NCI-H1105 (cell line): ENCODE data around the gene CPEB3.
"Not testable (repeated sequence)": the region's sequence is repeated elsewhere in the genome, so short reads cannot be mapped to it uniquely, and the experiment has no call there.

Source experiments
- DNase-seq: peaks from one replicate; lab custom pipeline; 2025; lab: John Stamatoyannopoulos, UW

Gene CPEB3

GRCh38 chr10:92142512-92142911, 148.4 kb downstream of the CPEB3 start:
- no peak for DNase-seq

GRCh38 chr10:92141147-92141546, 149.7 kb downstream of the CPEB3 start:
- not testable (repeated sequence) for DNase-seq

GRCh38 chr10:92134049-92134448, 156.8 kb downstream of the CPEB3 start:
- DNase-seq, result not testable (repeated sequence)

DNA sequence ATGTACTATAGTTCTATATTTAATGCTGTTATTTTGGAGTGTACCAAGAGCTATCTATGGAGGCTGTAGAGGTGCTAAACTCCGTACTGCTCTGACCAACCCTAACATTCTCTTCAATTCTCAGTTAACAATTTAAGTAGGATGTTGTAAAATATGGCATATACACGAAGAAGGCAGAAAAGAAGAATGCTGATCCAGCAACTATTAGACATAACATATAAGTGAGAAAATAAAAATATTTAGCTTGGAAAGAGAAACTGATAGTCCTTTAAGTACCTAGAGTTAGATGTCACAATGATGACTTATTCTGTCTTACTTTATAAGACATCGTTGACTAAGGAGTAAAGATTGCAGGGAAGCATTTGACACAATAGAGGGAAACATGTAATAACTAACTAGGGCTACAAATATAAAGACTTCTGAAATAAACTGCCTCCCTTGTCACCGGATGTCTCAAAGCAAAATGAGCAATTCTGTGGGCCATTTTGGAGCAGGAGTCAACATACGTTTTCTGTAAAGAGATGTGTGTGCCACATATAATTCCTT, 159.5 kb downstream of the CPEB3 start:
- DNase-seq, result no peak

DNA sequence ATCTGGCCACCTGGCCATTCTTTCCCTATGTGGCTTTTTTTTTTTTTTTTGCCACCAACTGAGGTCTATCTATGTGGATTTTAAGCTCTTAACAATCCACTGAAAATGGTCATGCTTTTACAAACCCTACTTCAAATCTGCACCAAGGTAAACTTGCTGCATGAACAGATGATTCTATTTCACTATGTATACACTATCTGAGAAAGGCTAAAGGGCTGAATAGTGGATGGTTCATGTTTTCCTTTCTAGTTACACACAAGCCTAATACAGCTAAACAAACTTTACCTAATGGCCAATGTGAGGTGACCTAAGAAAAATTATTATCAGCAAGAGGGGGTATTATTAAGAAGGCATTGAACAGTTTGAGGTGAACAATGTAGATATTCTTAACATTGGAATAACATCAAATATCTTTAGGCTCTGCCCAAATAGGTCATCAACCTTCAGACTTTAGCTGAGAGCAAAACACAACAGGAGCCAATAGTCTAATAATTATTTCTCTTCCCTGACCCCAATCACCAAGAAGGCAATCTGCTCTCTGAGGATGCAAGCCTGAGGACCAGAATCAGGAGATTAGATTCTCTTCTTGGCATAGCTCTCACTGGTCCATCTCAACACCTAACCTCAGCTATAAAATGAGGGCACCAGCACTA, 160.1 kb downstream of the CPEB3 start:
- no peak for DNase-seq

GRCh38 chr10:92126100-92126650, 164.7 kb downstream of the CPEB3 start:
- no peak for DNase-seq

DNA sequence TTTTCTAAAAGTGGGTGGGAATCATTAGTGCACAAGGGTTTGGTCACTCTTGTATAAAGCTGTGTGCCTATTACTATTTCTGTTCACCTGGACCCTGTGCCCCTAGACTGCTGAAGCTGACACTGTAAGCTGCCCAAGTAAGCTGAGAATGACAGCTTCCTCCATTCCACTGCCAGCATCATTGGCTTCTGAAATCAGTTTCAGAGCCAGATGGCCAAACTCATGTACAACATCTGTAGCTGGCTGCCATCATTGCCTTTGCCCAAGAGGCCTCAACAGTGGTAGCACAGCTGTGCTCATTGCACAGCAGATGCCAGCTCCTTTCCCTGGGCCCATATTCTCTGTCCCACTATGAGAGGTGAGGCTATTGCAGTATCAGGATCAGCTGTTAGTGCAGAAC, 165.7 kb downstream of the CPEB3 start:
- DNase-seq, result no peak

- no peak for DNase-seq
Measured at GRCh38 chr10:92124616-92125143, 166.2 kb downstream of the CPEB3 start.

GRCh38 chr10:92124020-92124419, 166.9 kb downstream of the CPEB3 start:
- no peak for DNase-seq

DNA sequence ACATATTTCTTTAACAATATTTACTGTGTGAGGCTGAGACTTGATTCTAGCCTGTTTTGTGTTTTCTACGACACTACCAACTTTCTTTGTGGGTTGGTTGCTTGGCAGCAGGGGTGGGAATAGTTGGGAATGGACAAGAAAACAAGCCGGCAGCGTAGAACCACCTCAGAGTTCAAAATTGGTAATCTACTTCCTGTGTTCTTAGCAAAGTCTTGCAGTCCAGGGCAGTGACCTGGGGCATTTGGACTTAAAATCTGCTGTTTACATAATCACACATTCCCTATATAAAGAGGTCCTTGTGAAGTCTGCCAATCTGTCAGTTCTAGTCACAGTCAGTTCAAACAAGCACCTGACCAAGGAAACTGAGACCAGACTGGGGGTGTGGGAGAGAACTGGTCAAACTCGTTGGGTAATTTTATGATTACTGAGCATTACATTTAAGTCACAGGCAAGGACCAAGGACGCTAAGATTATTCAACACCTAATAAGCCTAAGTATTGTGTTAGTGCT, 167.9 kb downstream of the CPEB3 start:
- DNase-seq, result no peak

GRCh38 chr10:92121686-92122492, 169.0 kb downstream of the CPEB3 start:
- no peak for DNase-seq

GRCh38 chr10:92119340-92119739, 171.5 kb downstream of the CPEB3 start:
- no peak for DNase-seq

- DNase-seq, result not testable (repeated sequence)
Measured at GRCh38 chr10:92114917-92115316, 176.0 kb downstream of the CPEB3 start.

DNA sequence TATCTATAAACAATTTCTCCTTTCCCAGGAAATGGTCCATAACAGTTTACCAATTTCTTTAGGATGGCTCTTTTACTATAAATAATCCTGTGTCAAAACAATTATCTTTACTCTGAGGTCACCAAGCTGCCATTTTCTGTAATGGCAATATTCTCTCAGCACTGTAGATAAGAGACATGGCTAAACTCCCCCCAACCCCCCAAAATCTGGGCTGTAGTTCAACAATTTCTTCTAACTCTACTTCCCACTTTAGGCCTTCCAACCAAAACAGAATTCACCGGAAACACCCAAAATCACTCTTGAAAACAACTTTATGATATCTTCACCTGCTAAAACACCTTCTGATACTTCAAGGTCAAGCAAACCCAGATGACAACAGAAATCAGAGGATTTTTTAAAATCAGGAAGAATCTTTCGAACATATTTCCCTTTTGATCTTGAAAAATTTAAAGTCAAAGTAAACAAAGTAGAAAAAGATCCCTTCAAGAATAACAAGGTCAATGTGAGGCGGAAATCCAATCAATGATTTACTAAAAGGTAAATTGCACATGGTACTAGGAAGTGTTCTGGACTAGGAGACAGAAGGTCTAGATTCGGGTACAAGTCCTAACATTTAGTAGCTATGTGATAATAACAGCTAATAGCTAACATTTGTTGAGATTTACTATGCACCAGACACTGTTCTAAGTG, 176.8 kb downstream of the CPEB3 start:
- no peak for DNase-seq

- DNase-seq, result no peak
Measured at GRCh38 chr10:92112462-92112861, 178.4 kb downstream of the CPEB3 start.

DNA sequence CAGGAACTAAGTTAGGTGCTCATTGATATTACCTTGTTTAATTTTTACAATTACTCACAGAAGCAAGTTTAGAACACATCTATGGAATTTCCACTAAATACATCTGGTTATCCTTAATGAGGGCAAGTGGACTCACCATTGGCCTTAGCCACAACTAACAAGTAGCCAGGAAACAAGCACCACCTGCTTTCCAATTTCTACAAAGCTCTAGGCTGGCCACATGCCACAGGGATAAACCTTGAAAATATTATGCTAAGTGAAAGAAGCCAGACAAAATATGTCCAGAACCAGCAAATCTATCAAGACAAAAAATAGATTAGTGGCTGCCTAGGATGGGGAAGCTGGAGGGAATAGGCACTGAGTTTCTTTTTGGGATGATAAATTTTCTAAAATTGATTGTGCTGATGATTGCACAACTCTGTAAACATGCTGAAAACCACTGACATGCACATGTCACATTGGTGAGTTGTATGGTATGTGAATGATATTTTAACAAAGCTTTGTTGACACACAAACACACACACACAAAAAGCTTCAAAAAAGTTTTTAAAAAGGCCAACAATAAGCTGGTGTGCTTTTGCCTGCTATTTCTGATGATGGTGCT, 179.4 kb downstream of the CPEB3 start:
- no peak for DNase-seq

- no peak for DNase-seq
Measured at GRCh38 chr10:92110039-92110794, 180.7 kb downstream of the CPEB3 start.

DNA sequence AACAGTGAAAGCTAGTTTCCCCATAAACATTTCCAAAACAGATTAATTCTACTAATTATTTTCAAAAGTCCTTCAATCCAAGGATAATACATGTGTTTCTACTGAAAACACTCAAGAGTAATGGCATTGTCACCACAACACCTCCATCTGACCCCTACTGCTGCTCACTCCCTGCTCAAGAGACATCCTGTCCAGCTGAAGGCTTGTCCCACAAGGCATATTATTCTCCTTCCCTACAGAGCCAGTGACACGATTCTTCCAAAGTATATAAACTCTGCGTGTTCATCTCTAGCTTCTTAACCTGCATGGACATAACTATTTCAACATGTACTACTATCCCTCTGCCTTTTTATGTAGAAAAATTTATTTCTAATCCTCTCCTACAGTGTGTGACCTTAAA, 182.1 kb downstream of the CPEB3 start:
- DNase-seq, result no peak

DNA sequence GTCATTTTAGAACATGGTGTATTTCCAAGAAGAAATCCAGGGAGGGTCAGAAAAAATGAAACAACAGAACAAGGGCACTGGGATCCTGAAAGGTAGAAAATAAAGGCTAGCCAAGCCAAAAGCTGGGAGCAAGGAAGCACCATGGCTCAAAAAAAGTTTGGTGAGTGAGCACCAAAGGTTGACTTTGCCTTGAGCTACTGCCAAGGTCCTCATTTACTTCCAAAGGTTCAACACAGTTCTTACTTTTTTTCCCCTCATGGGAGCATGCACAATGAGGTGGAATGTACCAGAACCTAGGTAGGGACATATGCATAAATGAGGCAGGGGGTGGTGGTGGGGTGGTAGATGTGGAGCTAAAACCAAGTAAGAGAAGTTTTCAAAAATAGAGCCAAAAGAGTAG, 182.8 kb downstream of the CPEB3 start:
- DNase-seq, result no peak

DNA sequence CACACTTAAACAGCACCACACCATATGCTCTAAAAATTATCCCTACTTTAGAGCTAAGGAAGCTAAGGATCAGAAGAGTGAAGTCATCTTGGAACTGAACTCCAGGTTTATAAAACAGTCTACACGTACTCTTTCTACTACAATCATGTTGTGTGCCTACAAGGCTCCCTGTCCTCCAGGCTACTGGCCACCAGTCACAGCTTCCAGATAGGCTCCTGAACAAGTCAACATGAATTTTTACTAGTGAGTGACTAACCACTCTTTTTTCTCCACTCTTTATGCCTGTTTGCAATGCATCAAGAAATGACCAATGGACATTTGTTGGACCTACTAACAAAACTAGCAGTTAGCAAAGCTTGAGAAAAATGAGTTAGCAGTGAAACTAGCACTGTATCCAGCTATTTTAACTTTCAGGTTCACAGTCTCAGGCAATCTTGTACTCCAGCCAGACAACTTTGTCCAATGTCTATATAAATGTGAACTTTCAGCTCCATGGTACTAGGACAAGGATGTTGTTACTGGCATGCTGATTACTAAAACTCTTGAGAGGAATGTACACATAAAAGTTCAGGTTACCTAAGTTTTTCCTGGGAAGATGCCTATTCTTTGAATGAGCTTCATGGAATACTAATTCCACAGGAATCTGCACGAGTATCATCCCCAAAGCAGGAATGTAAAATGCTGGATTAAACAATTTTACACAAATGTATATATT, 187.3 kb downstream of the CPEB3 start:
- no peak for DNase-seq
